HL-60 (cell line): Measurements from ENCODE around the gene APC2.
A peak's percentile ranks its signal among the peaks of the same experiment; 100 is the strongest.

Source experiments
- CTCF ChIP-seq: IDR thresholded peaks from one replicate; pipeline ENCODE4 v1.5.1; 2011; ENCODE audit warnings: low read length, control low read depth, inconsistent platforms; ENCODE audit not compliant: insufficient read depth
- GABPA ChIP-seq: IDR thresholded peaks from 2 replicates; pipeline ENCODE4 v1.6.1; 2012; ENCODE audit warnings: low read depth

DNA sequence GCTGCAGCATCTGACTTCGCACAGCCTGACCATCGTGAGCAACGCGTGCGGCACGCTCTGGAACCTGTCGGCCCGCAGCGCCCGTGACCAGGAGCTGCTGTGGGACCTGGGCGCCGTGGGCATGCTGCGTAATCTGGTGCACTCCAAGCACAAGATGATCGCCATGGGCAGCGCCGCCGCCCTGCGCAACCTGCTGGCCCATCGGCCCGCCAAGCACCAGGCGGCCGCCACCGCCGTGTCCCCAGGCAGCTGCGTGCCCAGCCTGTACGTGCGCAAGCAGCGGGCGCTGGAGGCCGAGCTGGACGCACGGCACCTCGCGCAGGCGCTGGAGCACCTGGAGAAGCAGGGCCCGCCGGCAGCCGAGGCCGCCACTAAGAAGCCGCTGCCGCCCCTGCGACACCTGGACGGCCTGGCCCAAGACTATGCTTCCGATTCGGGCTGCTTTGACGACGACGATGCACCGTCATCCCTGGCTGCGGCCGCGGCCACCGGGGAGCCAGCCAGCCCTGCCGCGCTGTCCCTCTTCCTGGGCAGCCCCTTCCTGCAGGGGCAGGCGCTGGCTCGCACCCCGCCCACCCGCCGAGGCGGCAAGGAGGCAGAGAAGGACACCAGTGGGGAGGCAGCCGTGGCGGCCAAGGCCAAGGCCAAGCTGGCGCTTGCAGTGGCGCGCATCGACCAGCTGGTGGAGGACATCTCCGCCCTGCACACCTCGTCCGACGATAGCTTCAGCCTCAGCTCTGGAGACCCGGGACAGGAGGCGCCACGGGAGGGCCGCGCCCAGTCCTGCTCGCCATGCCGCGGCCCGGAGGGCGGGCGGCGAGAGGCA is 15.5 kb downstream of the APC2 start:
- peak; percentile 22 for TF ChIP-seq CTCF
- TF ChIP-seq GABPA: no peak
